H1 (cell line): Measurements from ENCODE around the gene MEGF11. TPM values are rescaled to one million over a fixed set of nuclear protein-coding genes. Genes with fewer than 3 reads are reported as not detected.
A peak's percentile ranks its signal among the peaks of the same experiment; 100 is the strongest.

Experiments
- CTCF ChIA-PET: fragments of 300-600 bp; sonication (Branson Sonifier 250); formaldehyde crosslinking; loops from one replicate; lab custom pipeline; 2021; ENCODE audit not compliant: partially characterized antibody; lab: Charles Lee
- POLR2A ChIA-PET: fragments of 300-600 bp; sonication (Branson Sonifier 250); formaldehyde crosslinking; loops from one replicate; lab custom pipeline; 2021; ENCODE audit warnings: inconsistent platforms; ENCODE audit not compliant: partially characterized antibody; lab: Charles Lee
- DNase-seq, 2 experiments: peaks; one replicate each; pipeline versions ENCODE4 v3.0.0 to v3.0.0-alpha.2; 2010 to 2022; ENCODE audit warnings: low spot score in 2 of 2, low read depth in 1 of 2, mixed read lengths in 1 of 2
- FAIRE-seq: peaks from 2 replicates; lab custom pipeline; 2011; peaks lifted over from hg19 to GRCh38; lab: Jason Lieb, UNC
- H2AFZ ChIP-seq: 2 replicates; pipeline ENCODE4 v1.8.1; 2012; ENCODE audit warnings: low read length, inconsistent platforms
- H2AK5ac ChIP-seq: 2 replicates; pipeline ENCODE4 v1.6.1; 2013; ENCODE audit warnings: low read depth, low read length
- H2BK120ac ChIP-seq: replicated peaks from 2 replicates; pipeline ENCODE3; 2013; ENCODE audit warnings: low read depth, low read length, inconsistent platforms
- H2BK12ac ChIP-seq: 2 replicates; pipeline ENCODE4 v1.6.1; 2013; ENCODE audit warnings: low read depth, low read length
- H2BK15ac ChIP-seq: 2 replicates; pipeline ENCODE4 v1.6.1; 2013; ENCODE audit warnings: low read length
- H2BK20ac ChIP-seq: 2 replicates; pipeline ENCODE4 v1.6.1; 2013; ENCODE audit warnings: low read length
- H2BK5ac ChIP-seq: 2 replicates; pipeline ENCODE4 v1.6.1; 2013; ENCODE audit warnings: low read depth, low read length
- H3K14ac ChIP-seq: 2 replicates; pipeline ENCODE4 v1.6.1; 2013; ENCODE audit warnings: inconsistent platforms; ENCODE audit not compliant: insufficient read length
- H3K18ac ChIP-seq: 2 replicates; pipeline ENCODE4 v1.6.1; 2013; ENCODE audit warnings: low read length; ENCODE audit errors: extremely low read depth
- H3K23ac ChIP-seq: 2 replicates; pipeline ENCODE4 v1.6.1; 2013; ENCODE audit warnings: inconsistent platforms; ENCODE audit not compliant: insufficient read length
- H3K23me2 ChIP-seq: 2 replicates; pipeline ENCODE4 v1.6.1; 2013; ENCODE audit warnings: low read depth, low read length
- H3K27ac ChIP-seq: 2 replicates; pipeline ENCODE4 v1.6.1; 2011; ENCODE audit warnings: low read depth, low read length, inconsistent platforms
- H3K27me3 ChIP-seq, 4 experiments: replicated peaks in 1 of 4; 1 replicate in 1 of 4; 2 replicates in 3 of 4; pipeline versions ENCODE4 v1.6.1 to v1.8.1; 2011 to 2013; ENCODE audit warnings: low read length in 3 of 4, mild to moderate bottlenecking in 3 of 4, inconsistent platforms in 2 of 4, mixed read lengths in 2 of 4, moderate library complexity in 1 of 4; ENCODE audit not compliant: control insufficient read depth in 3 of 4, insufficient read depth in 3 of 4; ENCODE audit errors: extremely low read depth in 1 of 4
- H3K36me3 ChIP-seq, 4 experiments: 2 replicates each; pipeline versions ENCODE4 v1.6.1 to v1.8.1; 2011 to 2013; ENCODE audit warnings: mild to moderate bottlenecking in 4 of 4, low read length in 3 of 4, moderate library complexity in 2 of 4, control low read depth in 1 of 4, inconsistent platforms in 1 of 4; ENCODE audit not compliant: insufficient read depth in 4 of 4, control insufficient read depth in 2 of 4
- H3K4ac ChIP-seq: replicated peaks from 2 replicates; pipeline ENCODE3; 2013; ENCODE audit warnings: low read length, low read depth, mixed read lengths, inconsistent platforms; ENCODE audit not compliant: insufficient read length
- H3K4me1 ChIP-seq, 4 experiments: replicated peaks in 1 of 4; 1 replicate in 1 of 4; 2 replicates in 3 of 4; pipeline versions ENCODE4 v1.6.1 to v1.8.1; 2011 to 2013; ENCODE audit warnings: low read length in 3 of 4, inconsistent platforms in 2 of 4, mixed read lengths in 1 of 4; ENCODE audit not compliant: insufficient read depth in 4 of 4, control insufficient read depth in 3 of 4
- H3K4me2 ChIP-seq, 2 experiments: 2 replicates each; pipeline versions ENCODE4 v1.6.1 to v1.8.1; 2011 to 2013; ENCODE audit warnings: low read depth in 2 of 2, low read length in 2 of 2, control low read depth in 1 of 2, inconsistent platforms in 1 of 2, mild to moderate bottlenecking in 1 of 2; ENCODE audit not compliant: insufficient read depth in 1 of 2
- H3K4me3 ChIP-seq, 4 experiments: fragments of 200-600, 300-600 bp in 1 of 4; sonication (generic), shearing (Covaris generic), sonication (Bioruptor Twin) in 1 of 4; 2 replicates each; pipeline versions ENCODE4 v1.5.1 to v1.8.1; 2011 to 2016; ENCODE audit warnings: low read length in 4 of 4, low read depth in 3 of 4, control low read depth in 2 of 4, inconsistent platforms in 2 of 4, mild to moderate bottlenecking in 2 of 4, mixed read lengths in 1 of 4, moderate library complexity in 1 of 4; ENCODE audit not compliant: insufficient read depth in 2 of 4; ENCODE audit errors: extremely low read depth in 1 of 4
- H3K56ac ChIP-seq: replicated peaks from 2 replicates; pipeline ENCODE3; 2013; ENCODE audit warnings: low read depth, mild to moderate bottlenecking, mixed read lengths, low read length, inconsistent platforms; ENCODE audit not compliant: insufficient read length
- H3K79me1 ChIP-seq: 2 replicates; pipeline ENCODE4 v1.6.1; 2013; ENCODE audit warnings: low read depth, low read length, control low read depth
- H3K79me2 ChIP-seq, 2 experiments: 2 replicates each; pipeline versions ENCODE4 v1.6.1 to v1.8.1; 2012 to 2013; ENCODE audit warnings: low read length in 2 of 2, mild to moderate bottlenecking in 2 of 2, inconsistent platforms in 1 of 2; ENCODE audit not compliant: insufficient read depth in 2 of 2, control insufficient read depth in 1 of 2
- H3K9ac ChIP-seq, 4 experiments: replicated peaks in 1 of 4; 1 replicate in 1 of 4; 2 replicates in 3 of 4; pipeline versions ENCODE4 v1.6.1 to v1.8.1; 2011 to 2013; ENCODE audit warnings: low read depth in 3 of 4, low read length in 3 of 4, control low read depth in 2 of 4, mild to moderate bottlenecking in 2 of 4, moderate library complexity in 2 of 4, inconsistent platforms in 1 of 4; ENCODE audit errors: extremely low read depth in 1 of 4
- H3K9me3 ChIP-seq, 2 experiments: 2 replicates each; pipeline versions ENCODE4 v1.6.1 to v1.8.1; 2012 to 2013; ENCODE audit warnings: mild to moderate bottlenecking in 2 of 2, moderate library complexity in 2 of 2, control low read depth in 1 of 2, inconsistent platforms in 1 of 2, low read depth in 1 of 2, low read length in 1 of 2, mixed read lengths in 1 of 2; ENCODE audit not compliant: insufficient read depth in 2 of 2
- H4K20me1 ChIP-seq, 2 experiments: replicated peaks in 1 of 2; 2 replicates each; pipeline versions ENCODE3 to v1.8.1; 2011 to 2013; ENCODE audit warnings: inconsistent platforms in 2 of 2, low read length in 2 of 2, mild to moderate bottlenecking in 1 of 2; ENCODE audit not compliant: insufficient read depth in 2 of 2, control insufficient read depth in 1 of 2
- H4K5ac ChIP-seq: 2 replicates; pipeline ENCODE4 v1.6.1; 2013; ENCODE audit warnings: low read length, low read depth, mixed read lengths, inconsistent platforms; ENCODE audit not compliant: insufficient read length
- H4K8ac ChIP-seq: 2 replicates; pipeline ENCODE4 v1.8.0; 2013; ENCODE audit warnings: mild to moderate bottlenecking, moderate library complexity, low read length, inconsistent platforms; ENCODE audit not compliant: insufficient read depth; ENCODE audit errors: extremely low read depth
- H4K91ac ChIP-seq: replicated peaks from 2 replicates; pipeline ENCODE3; 2013; ENCODE audit warnings: low read length, mixed read lengths, inconsistent platforms; ENCODE audit not compliant: insufficient read length
- FOSL1 ChIP-seq: IDR thresholded peaks from 2 replicates; pipeline ENCODE4 v1.6.1; 2011; ENCODE audit warnings: mild to moderate bottlenecking, low read depth, low read length, moderate library complexity; ENCODE audit not compliant: insufficient read depth
- WGBS, 2 experiments: shearing (Covaris generic) in 1 of 2; methylation state at CpG; one replicate each; pipeline versions ENCODE4 v1.1.6 to v1.1.7; 2013 to 2015; ENCODE audit warnings: low lambda C conversion rate in 2 of 2, mixed read lengths in 2 of 2, inconsistent platforms in 1 of 2, low coverage in 1 of 2, missing lambda C conversion rate in 1 of 2; ENCODE audit not compliant: insufficient replicate concordance in 2 of 2, insufficient coverage in 1 of 2, insufficient read length in 1 of 2; ENCODE audit errors: extremely low coverage in 1 of 2, missing lambda C conversion rate in 1 of 2; 5-methylcytosine and 5-hydroxymethylcytosine counted together
- polyA plus RNA-seq, 7 experiments: library from polyadenylated mRNA; depleted of rRNA in 3 of 7; stranded (reverse) in 5 of 7; unstranded in 2 of 7; fragments of >200 nt in 5 of 7; fragments of 200-250 nt in 2 of 7; gene quantifications; 1 replicate in 5 of 7; 2 replicates in 1 of 7; 4 replicates in 1 of 7; pipeline versions ENCODE4 v1.2.1 to v1.2.3, GENCODE V29; 2011 to 2013; ENCODE audit warnings: missing spikeins in 2 of 7, mixed read lengths in 2 of 7
- total RNA-seq: library from RNA; stranded (reverse); fragmentation: NEBNext Ultra II Directional; extraction: Animal tissue kit (Norgen Biotek cat#: 25700); gene quantifications from 2 replicates; pipeline ENCODE4 v1.2.1, GENCODE V29; 2021

MEGF11 gene
- total and polyA plus RNA-seq, 2 of the 8 experiments (the other 6 are each of a cell fraction or from before 2014, with no cell fraction given): 4.4 to 4.8 TPM

- no peak for TF ChIP-seq FOSL1
- Histone ChIP-seq H3K27ac (no peak overlapping the region), H3K56ac (no peak overlapping the region), H4K20me1 (no peaks in the 10 kb centered on the region), H2BK12ac (no peak overlapping the region), H3K4me2 (no peak overlapping the region; a peak in 1 of 4 replicates), H3K9me3 (no peaks in the 10 kb centered on the region), H3K4ac (peak overlapping the region; percentile 2), H3K79me1 (no peaks in the 10 kb centered on the region), H4K8ac (no peak overlapping the region; the same call in 1 of the 2 replicates), H4K91ac (peak overlapping the region; percentile 34), H3K14ac (no peak overlapping the region), H2BK15ac (no peak overlapping the region), H3K23me2 (no peaks in the 10 kb centered on the region), H3K27me3 (no peaks in the 10 kb centered on the region), H3K79me2 (no peaks in the 10 kb centered on the region), H3K9ac (no peak overlapping the region), H3K4me1 (peaks cover 0 to 5% (median 1%) of the 10 kb centered on the region in 4 experiments; a peak in 2 of 7 replicates), H3K18ac (peak overlapping the region; percentile 48; the same call in 1 of the 2 replicates), H3K36me3 (no peaks in the 10 kb centered on the region), H4K5ac (no peak overlapping the region), H2AFZ (no peak overlapping the region), H2BK120ac (no peak overlapping the region), H2BK20ac (no peak overlapping the region), H2BK5ac (no peak overlapping the region), H2AK5ac (no peak overlapping the region), H3K23ac (no peak overlapping the region), H3K4me3 (no peak overlapping the region)
- CTCF ChIA-PET: interaction anchor here (1.0 to 2.9 kb wide), 9 partner anchors 9 to 270 kb away, joined by 3 to 10 read pairs (median 4); no protein-coding TSS in a partner anchor
- DNase-seq (no peak), FAIRE-seq (no peak)
- WGBS, 2 experiments: 75% methylated on average over 5 of the region's 5 CpGs; no CpG with 5 or more reads in 1 of the 2 experiments
- POLR2A ChIA-PET: interaction anchor here (1.2 to 2.5 kb wide), 3 partner anchors 10 to 47 kb away, joined by 3 to 8 read pairs (median 3); no protein-coding TSS in a partner anchor
Observed at GRCh38 chr15:65921780-65922179, 331.8 kb downstream of the MEGF11 start.
